Hematopoietic multipotent progenitor cell treated with erythropoietin and hydrocortisone succinate and interleukin-3 and kit ligand, for 4 days (in vitro differentiated cells): Measurements from ENCODE around the gene L3MBTL1.

Source experiments
- DNase-seq: peaks from one replicate; pipeline ENCODE4 v3.0.0-alpha.2; 2015

The L3MBTL1 gene

GRCh38 chr20:43508106-43508505 is 609 bp downstream of the L3MBTL1 start:
- peak; percentile 26 for DNase-seq

- peak; percentile 21 for DNase-seq
Observed at GRCh38 chr20:43508604-43509040, 1.1 kb downstream of the L3MBTL1 start.

GRCh38 chr20:43511879-43512278 is 4.4 kb downstream of the L3MBTL1 start:
- DNase-seq = no peak

GRCh38 chr20:43513372-43513930 is 6.0 kb downstream of the L3MBTL1 start:
- DNase-seq = no peak

- DNase-seq = peak; percentile 100
Observed at GRCh38 chr20:43513931-43514647, 6.6 kb downstream of the L3MBTL1 start.

- no peak for DNase-seq
Observed at GRCh38 chr20:43514648-43514999, 7.1 kb downstream of the L3MBTL1 start.

- DNase-seq = no peak
Observed at GRCh38 chr20:43515628-43516027, 8.1 kb downstream of the L3MBTL1 start.

- DNase-seq = no peak
Observed at GRCh38 chr20:43516251-43516824, 8.8 kb downstream of the L3MBTL1 start.

GRCh38 chr20:43520074-43520630 is 12.7 kb downstream of the L3MBTL1 start:
- DNase-seq = no peak

- no peak for DNase-seq
Observed at GRCh38 chr20:43525021-43525420, 17.5 kb downstream of the L3MBTL1 start.

GRCh38 chr20:43528258-43528875 is 20.9 kb downstream of the L3MBTL1 start:
- no peak for DNase-seq

- no peak for DNase-seq
Observed at GRCh38 chr20:43529051-43529450, 21.6 kb downstream of the L3MBTL1 start.

GRCh38 chr20:43529457-43530153 is 22.1 kb downstream of the L3MBTL1 start:
- DNase-seq = no peak

- no peak for DNase-seq
Observed at GRCh38 chr20:43530321-43531090, 23.0 kb downstream of the L3MBTL1 start.

- no peak for DNase-seq
Observed at GRCh38 chr20:43531091-43531443, 23.6 kb downstream of the L3MBTL1 start.

GRCh38 chr20:43532416-43533055 is 25.0 kb downstream of the L3MBTL1 start:
- no peak for DNase-seq

GRCh38 chr20:43533060-43533459 is 25.6 kb downstream of the L3MBTL1 start:
- DNase-seq = no peak

GRCh38 chr20:43534016-43534415 is 26.5 kb downstream of the L3MBTL1 start:
- DNase-seq = no peak

- DNase-seq = no peak
Observed at GRCh38 chr20:43534791-43535350, 27.4 kb downstream of the L3MBTL1 start.

- no peak for DNase-seq
Observed at GRCh38 chr20:43535370-43536004, 28.0 kb downstream of the L3MBTL1 start.
